Measurements from ENCODE around the gene CBLB. TPM values are rescaled to one million over a fixed set of nuclear protein-coding genes. Genes with fewer than 3 reads are reported as not detected.

CBLB gene
- total and polyA plus RNA-seq, 2 of the 4 experiments (the other 2 are of a cell fraction) = 10.1 to 20.1 TPM

DNA sequence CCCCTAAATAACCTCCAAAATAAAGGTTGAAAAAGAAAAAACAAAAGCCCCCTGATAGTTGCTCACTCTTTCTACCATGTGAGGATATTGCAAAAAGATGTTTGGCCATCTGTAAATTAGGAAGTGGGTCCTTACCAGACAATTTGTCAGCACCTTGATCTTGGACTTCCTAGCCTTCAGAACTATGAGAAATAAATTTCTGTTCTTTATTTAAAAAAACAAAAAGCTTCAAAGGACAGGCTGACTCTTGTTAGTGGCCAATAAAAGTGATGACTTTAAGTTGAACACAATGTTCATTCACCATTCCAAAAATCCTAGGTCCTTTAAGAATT is 103.5 kb downstream of the CBLB start:
- Histone ChIP-seq H2AK9ac (replicated peaks; ENCODE audit: low read depth, low read length, poor library complexity) (no peak overlapping the region), H3K9me1 (ENCODE audit: insufficient read depth, low read length) (no peaks in the 10 kb centered on the region), H3K14ac (replicated peaks; ENCODE audit: low read depth, low read length) (no peak overlapping the region), H3K23ac (ENCODE audit: low read depth, low read length) (no peak overlapping the region), H3K27me3 (ENCODE audit: control insufficient read depth, insufficient read depth, low read length) (no peaks in the 10 kb centered on the region), H3K36me3 (ENCODE audit: control insufficient read depth, insufficient read depth, low read length) (peaks cover 3% of the 10 kb centered on the region), H3K18ac (ENCODE audit: low read depth, low read length) (no peak overlapping the region), H3K79me1 (ENCODE audit: low read depth in 1 of 2, low read length in 2 of 2) (peaks cover 0 to 5% of the 10 kb centered on the region in 2 experiments; a peak in 3 of 4 replicates), H3K4ac (ENCODE audit: low read depth, low read length) (no peak overlapping the region), H2BK120ac (ENCODE audit: low read depth, low read length) (no peak overlapping the region), H2AFZ (replicated peaks; ENCODE audit: low read length, poor library complexity) (no peak overlapping the region), H3K56ac (ENCODE audit: extremely low read depth, insufficient read depth, low read length) (no peak overlapping the region), H3K9ac (ENCODE audit: low read depth, low read length) (no peak overlapping the region), H3K4me1 (ENCODE audit: control insufficient read depth, insufficient read depth, low read length) (no peaks in the 10 kb centered on the region), H4K8ac (ENCODE audit: low read depth in 2 of 2, low read length in 2 of 2) (no peak overlapping the region), H2BK20ac (ENCODE audit: low read depth, low read length) (no peak overlapping the region), H3K27ac (ENCODE audit: insufficient read depth, low read length) (no peak overlapping the region), H2BK15ac (ENCODE audit: low read depth, low read length) (no peak overlapping the region), H2AK5ac (ENCODE audit: low read depth, low read length) (no peak overlapping the region), H4K20me1 (ENCODE audit: insufficient read depth, low read length) (no peaks in the 10 kb centered on the region), H4K91ac (ENCODE audit: insufficient read depth, low read depth, low read length) (no peak overlapping the region), H3K4me3 (ENCODE audit: insufficient read depth, low read depth, low read length) (no peak overlapping the region), H3K4me2 (ENCODE audit: low read depth, low read length) (no peak overlapping the region), H2BK5ac (ENCODE audit: low read depth, low read length, poor library complexity, severe bottlenecking) (no peak overlapping the region), H4K5ac (ENCODE audit: low read depth, low read length) (no peak overlapping the region), H3K9me3 (ENCODE audit: control insufficient read depth, insufficient read depth, low read length) (peaks cover 7% of the 10 kb centered on the region)
- DNase-seq (no peak), ATAC-seq (ENCODE audit: low read depth) (no peak)
- intact Hi-C loops (cut with micrococcal nuclease) = no loop called here
- in situ Hi-C loops (cut with MboI; ENCODE audit: low sequenced_read_pairs) = no loop called here
- dilution Hi-C loops (cut with HindIII; ENCODE audit: low sequenced_read_pairs, unreplicated experiment) = no loop called here
- BruUV-seq (replicated peaks) = no TSS peak
- TF ChIP-seq NFE2L2 (IDR thresholded peaks at IDR 0.05; ENCODE audit: low read depth, low read length) (no peak), BHLHE40 (IDR thresholded peaks at IDR 0.05; ENCODE audit: low read depth, low read length) (no peak), SMC3 (IDR thresholded peaks at IDR 0.05; ENCODE audit: low read depth, low read length) (no peak), MXI1 (IDR thresholded peaks at IDR 0.05; ENCODE audit: borderline replicate concordance, low read depth, low read length) (no peak), POLR2A (IDR thresholded peaks at IDR 0.05; ENCODE audit: low read depth, low read length) (no peak), FOS (IDR thresholded peaks at IDR 0.05; ENCODE audit: low read depth, low read length) (no peak)
- TF ChIP-seq, protein P1, sequence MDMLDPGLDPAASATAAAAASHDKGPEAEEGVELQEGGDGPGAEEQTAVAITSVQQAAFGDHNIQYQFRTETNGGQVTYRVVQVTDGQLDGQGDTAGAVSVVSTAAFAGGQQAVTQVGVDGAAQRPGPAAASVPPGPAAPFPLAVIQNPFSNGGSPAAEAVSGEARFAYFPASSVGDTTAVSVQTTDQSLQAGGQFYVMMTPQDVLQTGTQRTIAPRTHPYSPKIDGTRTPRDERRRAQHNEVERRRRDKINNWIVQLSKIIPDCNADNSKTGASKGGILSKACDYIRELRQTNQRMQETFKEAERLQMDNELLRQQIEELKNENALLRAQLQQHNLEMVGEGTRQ (IDR thresholded peaks at IDR 0.05; ENCODE audit: low read depth, low read length) = no peak
- TF ChIP-seq, protein P2, sequence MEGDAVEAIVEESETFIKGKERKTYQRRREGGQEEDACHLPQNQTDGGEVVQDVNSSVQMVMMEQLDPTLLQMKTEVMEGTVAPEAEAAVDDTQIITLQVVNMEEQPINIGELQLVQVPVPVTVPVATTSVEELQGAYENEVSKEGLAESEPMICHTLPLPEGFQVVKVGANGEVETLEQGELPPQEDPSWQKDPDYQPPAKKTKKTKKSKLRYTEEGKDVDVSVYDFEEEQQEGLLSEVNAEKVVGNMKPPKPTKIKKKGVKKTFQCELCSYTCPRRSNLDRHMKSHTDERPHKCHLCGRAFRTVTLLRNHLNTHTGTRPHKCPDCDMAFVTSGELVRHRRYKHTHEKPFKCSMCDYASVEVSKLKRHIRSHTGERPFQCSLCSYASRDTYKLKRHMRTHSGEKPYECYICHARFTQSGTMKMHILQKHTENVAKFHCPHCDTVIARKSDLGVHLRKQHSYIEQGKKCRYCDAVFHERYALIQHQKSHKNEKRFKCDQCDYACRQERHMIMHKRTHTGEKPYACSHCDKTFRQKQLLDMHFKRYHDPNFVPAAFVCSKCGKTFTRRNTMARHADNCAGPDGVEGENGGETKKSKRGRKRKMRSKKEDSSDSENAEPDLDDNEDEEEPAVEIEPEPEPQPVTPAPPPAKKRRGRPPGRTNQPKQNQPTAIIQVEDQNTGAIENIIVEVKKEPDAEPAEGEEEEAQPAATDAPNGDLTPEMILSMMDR (conservative IDR thresholded peaks at IDR 0.05; ENCODE audit: low read depth, low read length) = no peak
- ChIA-PET CTCF (interaction anchor here (0.6 kb wide), 1 partner anchor 371 kb away, joined by 3 read pairs; no protein-coding TSS in a partner anchor), POLR2A (ENCODE audit: unreplicated experiment) (no interaction called here)
